GM12801 (cell line): ENCODE measurements around the gene BLOC1S6.

Source experiments
- TF ChIP-seq, protein P1 (sequence below): IDR thresholded peaks from one replicate; pipeline ENCODE4 v1.5.1; 2011; ENCODE audit warnings: control low read depth; ENCODE audit not compliant: insufficient read length; ENCODE audit errors: extremely low read depth

BLOC1S6 gene

DNA sequence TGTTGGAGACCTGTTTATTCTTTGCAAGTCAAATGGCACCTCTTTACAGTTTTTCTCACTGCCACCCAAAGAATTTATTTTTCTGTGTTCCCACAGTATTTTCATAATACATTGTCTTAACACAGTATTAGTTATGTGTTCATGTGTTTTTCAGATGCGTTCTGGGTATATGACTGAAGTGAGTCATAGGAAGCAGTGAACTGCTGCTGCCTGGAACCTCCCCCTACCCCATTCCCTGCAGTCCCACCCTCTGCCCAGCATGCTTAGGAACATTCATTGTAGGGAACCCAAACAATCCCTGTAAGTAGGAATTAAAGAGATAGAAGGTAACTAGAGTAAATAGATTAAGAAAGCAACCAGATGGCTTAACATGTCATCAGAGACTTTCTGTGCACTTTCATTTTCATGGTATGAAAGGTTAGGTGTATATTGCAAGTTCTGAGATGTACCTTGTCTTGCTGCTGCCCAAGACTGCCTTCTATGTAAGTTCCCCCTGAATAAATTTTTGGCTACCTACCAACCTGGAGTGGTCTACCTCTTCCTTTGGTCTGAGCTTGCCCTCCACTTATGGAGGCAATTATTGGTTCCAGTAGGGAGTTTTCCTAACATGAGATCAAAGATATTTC lies 25.7 kb downstream of the BLOC1S6 start:
- TF ChIP-seq, protein P1, sequence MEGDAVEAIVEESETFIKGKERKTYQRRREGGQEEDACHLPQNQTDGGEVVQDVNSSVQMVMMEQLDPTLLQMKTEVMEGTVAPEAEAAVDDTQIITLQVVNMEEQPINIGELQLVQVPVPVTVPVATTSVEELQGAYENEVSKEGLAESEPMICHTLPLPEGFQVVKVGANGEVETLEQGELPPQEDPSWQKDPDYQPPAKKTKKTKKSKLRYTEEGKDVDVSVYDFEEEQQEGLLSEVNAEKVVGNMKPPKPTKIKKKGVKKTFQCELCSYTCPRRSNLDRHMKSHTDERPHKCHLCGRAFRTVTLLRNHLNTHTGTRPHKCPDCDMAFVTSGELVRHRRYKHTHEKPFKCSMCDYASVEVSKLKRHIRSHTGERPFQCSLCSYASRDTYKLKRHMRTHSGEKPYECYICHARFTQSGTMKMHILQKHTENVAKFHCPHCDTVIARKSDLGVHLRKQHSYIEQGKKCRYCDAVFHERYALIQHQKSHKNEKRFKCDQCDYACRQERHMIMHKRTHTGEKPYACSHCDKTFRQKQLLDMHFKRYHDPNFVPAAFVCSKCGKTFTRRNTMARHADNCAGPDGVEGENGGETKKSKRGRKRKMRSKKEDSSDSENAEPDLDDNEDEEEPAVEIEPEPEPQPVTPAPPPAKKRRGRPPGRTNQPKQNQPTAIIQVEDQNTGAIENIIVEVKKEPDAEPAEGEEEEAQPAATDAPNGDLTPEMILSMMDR: no peak

DNA sequence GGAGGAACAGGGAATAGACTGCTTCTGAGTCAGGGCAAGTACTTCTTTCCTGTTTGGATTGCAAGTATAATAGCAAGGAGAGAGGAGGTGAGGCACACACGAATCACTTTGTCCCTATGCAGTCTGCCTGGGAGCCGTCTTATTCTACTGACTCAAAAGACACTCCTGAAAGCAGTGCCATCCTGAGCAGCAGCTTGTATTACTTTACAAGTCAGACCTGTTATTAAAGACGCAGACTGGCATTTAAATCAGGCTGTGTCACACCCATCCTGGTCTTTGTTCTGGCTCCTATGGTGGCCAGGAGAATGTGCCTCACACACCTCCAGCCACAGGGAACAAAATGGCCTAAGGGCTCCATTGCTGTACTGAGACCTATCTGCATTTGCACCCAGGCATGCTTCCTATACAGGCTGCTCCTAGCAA lies 29.7 kb downstream of the BLOC1S6 start:
- TF ChIP-seq, protein P1: no peak

DNA sequence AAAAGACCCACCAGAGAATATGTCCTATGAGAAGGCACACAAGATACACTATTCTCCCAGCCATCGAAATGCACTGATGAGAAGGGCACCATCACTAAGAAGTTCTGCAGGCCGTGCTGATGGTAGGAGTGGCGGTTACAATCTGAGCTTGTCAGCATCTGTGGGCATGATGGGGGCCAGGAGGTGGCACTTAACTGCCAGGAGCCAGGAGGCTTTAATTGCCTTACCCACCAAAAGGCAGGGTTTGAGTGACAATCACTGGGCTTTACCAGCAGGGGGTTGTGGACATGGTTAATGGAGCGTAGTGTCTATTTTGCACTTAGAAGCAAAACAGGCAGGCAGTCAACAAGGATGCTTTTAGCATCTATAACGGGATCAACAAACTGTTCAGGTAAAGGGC lies 31.6 kb downstream of the BLOC1S6 start:
- TF ChIP-seq, protein P1: no peak

DNA sequence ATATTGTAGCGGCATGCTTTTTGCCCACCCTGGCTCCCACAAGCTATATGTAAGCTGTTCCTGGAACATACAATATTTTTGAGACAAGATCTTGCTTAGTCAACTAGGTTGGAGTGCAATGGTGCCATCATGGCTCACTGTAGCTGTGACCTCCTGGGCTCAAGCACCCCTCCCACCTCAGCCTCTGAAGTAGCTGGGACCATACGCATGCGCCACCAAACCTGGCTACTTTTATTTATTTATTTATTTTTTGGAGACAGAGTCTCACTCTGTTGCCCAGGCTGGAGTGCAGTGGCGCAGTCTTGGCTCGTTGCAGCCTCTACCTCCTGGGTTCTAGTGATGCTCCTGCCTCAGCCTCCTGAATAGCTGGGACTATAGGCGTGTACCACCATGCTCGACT lies 41.0 kb downstream of the BLOC1S6 start:
- TF ChIP-seq, protein P1: no peak

DNA sequence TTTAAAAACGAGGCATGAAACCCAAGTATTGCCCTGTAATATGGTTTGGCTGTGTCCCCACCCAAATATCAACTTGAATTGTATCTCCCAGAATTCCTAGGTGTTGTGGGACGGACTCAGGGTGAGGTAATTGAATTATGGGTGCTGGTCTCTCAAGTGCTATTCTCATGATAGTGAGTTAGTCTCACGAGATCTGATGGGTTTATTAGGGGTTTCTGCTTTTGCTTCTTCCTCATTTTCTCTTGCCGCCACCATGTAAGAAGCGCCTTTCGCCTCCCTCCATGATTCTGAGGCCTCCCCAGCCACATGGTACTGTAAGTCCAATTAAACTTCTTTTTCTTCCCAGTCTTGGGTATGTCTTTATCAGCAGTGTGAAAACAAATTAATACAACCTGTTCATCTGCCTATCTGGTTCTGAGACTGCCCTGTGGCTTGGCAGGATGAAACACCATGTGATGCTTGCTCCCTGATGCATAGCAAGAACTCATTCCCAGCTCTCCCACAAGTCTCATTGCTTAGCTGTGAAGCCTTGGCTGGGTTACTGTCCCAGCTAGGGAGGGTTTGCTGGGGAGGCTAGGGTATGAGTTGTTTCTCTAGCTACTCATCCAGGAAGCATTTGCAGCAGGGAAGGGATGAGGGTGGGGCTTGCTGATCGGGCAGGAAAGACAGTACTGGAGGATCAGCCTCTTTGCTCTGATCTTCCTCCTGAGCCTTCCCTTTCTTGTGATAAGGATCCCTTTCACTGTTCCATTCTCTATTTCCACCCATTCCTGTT lies 43.9 kb downstream of the BLOC1S6 start:
- TF ChIP-seq, protein P1: no peak

DNA sequence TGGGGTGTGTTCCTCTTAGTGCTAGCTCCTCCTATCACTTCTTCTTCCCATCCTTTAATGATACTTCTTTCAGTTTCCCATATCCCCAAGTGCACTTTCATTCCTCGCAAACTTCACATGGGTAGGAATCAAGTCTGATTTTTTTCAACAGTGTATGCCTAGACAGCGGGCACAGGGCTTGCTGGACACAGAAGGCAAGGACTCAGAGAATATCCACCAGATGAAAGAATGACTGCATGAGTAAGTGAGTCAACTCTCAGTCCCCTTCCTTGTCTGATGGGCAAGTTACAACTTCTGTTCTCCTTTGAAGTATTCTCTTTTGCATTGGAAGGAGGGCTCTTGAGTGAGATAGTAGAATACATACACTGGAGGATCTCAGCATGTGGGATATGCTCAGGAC lies 44.6 kb downstream of the BLOC1S6 start:
- TF ChIP-seq, protein P1: no peak

DNA sequence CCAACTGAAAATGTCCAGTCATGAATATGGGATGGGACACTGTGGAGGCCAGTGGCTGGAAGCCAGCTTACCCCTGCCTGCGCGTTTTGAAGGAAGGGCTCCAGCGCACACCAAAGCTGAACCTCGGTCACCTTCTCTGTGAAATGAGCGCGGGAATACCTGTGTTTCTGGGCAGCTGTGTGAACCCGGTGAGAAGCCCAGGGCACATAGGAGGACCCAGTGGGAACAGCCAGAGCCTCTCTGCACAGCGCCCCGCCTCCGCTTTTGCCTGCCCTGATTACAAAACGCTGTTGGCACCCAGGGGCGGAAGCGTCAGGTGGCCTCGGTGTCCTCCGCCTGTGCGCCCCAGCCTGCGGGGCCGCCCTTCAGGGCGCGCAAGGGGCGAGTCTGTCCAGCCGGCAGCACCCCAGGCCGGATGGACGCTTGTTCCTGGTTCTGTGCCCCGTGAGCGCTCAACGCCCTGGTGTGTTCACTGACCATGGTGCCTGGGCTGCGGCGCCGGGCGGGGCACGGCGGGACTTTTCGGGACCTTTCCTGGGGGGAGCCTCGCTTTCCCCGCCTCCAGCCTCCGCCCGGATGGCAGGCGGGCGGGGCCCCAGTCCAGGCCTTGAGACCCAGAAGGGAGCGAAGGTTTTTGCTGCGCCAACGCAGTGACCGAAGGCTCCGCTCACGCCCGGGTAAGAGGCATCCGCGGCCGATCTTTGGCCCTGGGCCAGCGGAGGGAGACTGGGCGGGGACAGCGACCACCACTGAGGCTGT lies 47.4 kb downstream of the BLOC1S6 start, which contains the start of gene SQOR:
Gene SQOR (plus strand): TSS at position 598 of the 759 bp plus-strand sequence. CDS start 23,895 bp downstream, outside the sequence.
- TF ChIP-seq, protein P1: no peak
